ENCODE data around the gene GDPD1. TPM values are rescaled to one million over a fixed set of nuclear protein-coding genes. Genes with fewer than 3 reads are reported as not detected.
A peak's percentile ranks its signal among the peaks of the same experiment; 100 is the strongest.

Gene GDPD1
- polyA plus RNA-seq, 3 donors = 0.50 to 1.6 (median 1.6) TPM

DNA sequence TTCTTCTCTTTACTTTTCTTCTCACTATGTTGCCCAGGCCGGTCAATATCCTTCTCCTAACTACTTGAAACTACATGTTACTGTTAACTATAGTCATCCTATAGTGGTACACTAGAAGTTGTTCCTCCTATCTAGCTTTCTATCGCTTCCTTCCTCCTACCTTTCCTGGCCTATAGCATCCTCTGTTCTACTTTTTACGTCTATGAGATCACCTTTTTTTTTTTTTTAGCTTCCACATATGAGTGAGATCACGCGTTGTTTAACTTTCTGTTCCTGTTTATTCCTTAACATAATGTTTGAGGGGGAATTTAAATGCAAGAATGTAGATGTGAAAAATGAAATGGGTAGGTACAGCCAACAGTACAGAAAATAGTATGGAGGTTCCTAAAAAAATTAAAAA is 80.6 kb downstream of the GDPD1 start:
- H3K27me3 ChIP-seq (ENCODE audit: control insufficient read depth in 2 of 2, insufficient read depth in 2 of 2, low read length in 2 of 2) = no peaks in the 10 kb centered on the region
- TF ChIP-seq, protein P1, sequence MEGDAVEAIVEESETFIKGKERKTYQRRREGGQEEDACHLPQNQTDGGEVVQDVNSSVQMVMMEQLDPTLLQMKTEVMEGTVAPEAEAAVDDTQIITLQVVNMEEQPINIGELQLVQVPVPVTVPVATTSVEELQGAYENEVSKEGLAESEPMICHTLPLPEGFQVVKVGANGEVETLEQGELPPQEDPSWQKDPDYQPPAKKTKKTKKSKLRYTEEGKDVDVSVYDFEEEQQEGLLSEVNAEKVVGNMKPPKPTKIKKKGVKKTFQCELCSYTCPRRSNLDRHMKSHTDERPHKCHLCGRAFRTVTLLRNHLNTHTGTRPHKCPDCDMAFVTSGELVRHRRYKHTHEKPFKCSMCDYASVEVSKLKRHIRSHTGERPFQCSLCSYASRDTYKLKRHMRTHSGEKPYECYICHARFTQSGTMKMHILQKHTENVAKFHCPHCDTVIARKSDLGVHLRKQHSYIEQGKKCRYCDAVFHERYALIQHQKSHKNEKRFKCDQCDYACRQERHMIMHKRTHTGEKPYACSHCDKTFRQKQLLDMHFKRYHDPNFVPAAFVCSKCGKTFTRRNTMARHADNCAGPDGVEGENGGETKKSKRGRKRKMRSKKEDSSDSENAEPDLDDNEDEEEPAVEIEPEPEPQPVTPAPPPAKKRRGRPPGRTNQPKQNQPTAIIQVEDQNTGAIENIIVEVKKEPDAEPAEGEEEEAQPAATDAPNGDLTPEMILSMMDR (IDR thresholded peaks at IDR 0.05) = no peak
- H2AFZ ChIP-seq (ENCODE audit: insufficient read depth, low read depth, low read length, poor library complexity, severe bottlenecking) = no peak overlapping the region
- peaks cover 6 to 10% of the 10 kb centered on the region in 2 donors for H3K4me1 ChIP-seq (ENCODE audit: control insufficient read depth in 1 of 2, insufficient read depth in 2 of 2, low read length in 2 of 2)
- Mint-ChIP-seq H3K4me3 (no peak overlapping the region), H3K27ac (peak overlapping the region in 5 of 7 donors; percentile 4 to 71 (median 24)), H3K9me3 (peaks cover 0 to 4% (median 2%) of the 10 kb centered on the region in 7 donors), H3K4me1 (peaks cover 10% of the 10 kb centered on the region), H3K36me3 (no peaks in the 10 kb centered on the region), H3K27me3 (ENCODE audit: low read depth in 3 of 3) (peaks cover 0 to 2% (median 0%) of the 10 kb centered on the region in 3 donors)
- no peaks in the 10 kb centered on the region for H4K20me1 ChIP-seq (ENCODE audit: insufficient read depth, low read length)
- peak; percentile 35 to 69 (median 43) for DNase-seq
- H3K36me3 ChIP-seq (replicated peaks in 1 of 2; ENCODE audit: control insufficient read depth in 1 of 2, insufficient read depth in 2 of 2, low read length in 2 of 2) = no peaks in the 10 kb centered on the region
- no peak overlapping the region for H3K4me2 ChIP-seq (replicated peaks; ENCODE audit: extremely low read depth, low read length, poor library complexity, severe bottlenecking)
- no peak overlapping the region for H3K4me3 ChIP-seq (replicated peaks in 1 of 3; ENCODE audit: low read depth in 2 of 3, low read length in 3 of 3)
- H3K79me2 ChIP-seq (ENCODE audit: insufficient read depth, low read length) = no peaks in the 10 kb centered on the region
- H3K9ac ChIP-seq (ENCODE audit: insufficient read depth, low read length, poor library complexity, severe bottlenecking) = no peak overlapping the region
- no peaks in the 10 kb centered on the region for H3K9me3 ChIP-seq (replicated peaks in 1 of 2; ENCODE audit: control insufficient read depth in 1 of 2, insufficient read depth in 1 of 2, low read length in 2 of 2)
- 0% methylated on average over 1 of the region's 5 CpGs for WGBS (ENCODE audit: insufficient coverage)
- intact Hi-C loops (cut with micrococcal nuclease) = no loop called here
- no peak overlapping the region for H3K27ac ChIP-seq (ENCODE audit: low read depth in 1 of 2, low read length in 2 of 2)

DNA sequence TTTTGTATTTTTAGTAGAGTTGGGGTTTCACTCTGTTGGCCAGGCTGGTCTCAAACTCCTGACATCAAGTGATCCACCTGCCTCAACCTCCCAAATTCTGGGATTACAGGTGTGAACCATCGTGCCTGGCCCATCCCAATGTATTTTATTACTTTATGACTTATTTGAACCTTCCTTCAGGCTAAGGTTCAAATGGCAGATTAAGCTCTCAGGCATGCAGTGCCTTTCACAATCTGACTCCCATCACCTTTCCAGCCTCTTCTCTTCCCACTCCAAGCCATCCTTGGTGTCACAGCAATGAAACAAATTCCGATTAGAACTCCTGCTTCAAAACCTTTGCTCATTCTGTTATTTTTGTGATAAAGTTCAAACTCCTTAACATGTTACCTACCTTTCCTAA is 84.5 kb downstream of the GDPD1 start:
- Histone ChIP-seq H3K27ac (ENCODE audit: low read depth in 1 of 2, low read length in 2 of 2) (no peak overlapping the region), H3K4me1 (ENCODE audit: control insufficient read depth in 1 of 2, insufficient read depth in 2 of 2, low read length in 2 of 2) (peaks cover 6 to 10% of the 10 kb centered on the region in 2 donors), H3K4me2 (replicated peaks; ENCODE audit: extremely low read depth, low read length, poor library complexity, severe bottlenecking) (no peak overlapping the region), H3K9me3 (replicated peaks in 1 of 2; ENCODE audit: control insufficient read depth in 1 of 2, insufficient read depth in 1 of 2, low read length in 2 of 2) (no peaks in the 10 kb centered on the region), H3K4me3 (replicated peaks in 1 of 3; ENCODE audit: low read depth in 2 of 3, low read length in 3 of 3) (no peak overlapping the region), H4K20me1 (ENCODE audit: insufficient read depth, low read length) (no peaks in the 10 kb centered on the region), H3K9ac (ENCODE audit: insufficient read depth, low read length, poor library complexity, severe bottlenecking) (no peak overlapping the region), H3K27me3 (ENCODE audit: control insufficient read depth in 2 of 2, insufficient read depth in 2 of 2, low read length in 2 of 2) (no peaks in the 10 kb centered on the region), H3K79me2 (ENCODE audit: insufficient read depth, low read length) (no peaks in the 10 kb centered on the region), H3K36me3 (replicated peaks in 1 of 2; ENCODE audit: control insufficient read depth in 1 of 2, insufficient read depth in 2 of 2, low read length in 2 of 2) (no peaks in the 10 kb centered on the region), H2AFZ (ENCODE audit: insufficient read depth, low read depth, low read length, poor library complexity, severe bottlenecking) (no peak overlapping the region)
- peaks cover 10% of the 10 kb centered on the region for H3K4me1 Mint-ChIP-seq
- H3K27ac Mint-ChIP-seq = peak overlapping the region in 2 of 7 donors; percentile 0 to 32
- H3K27me3 Mint-ChIP-seq (ENCODE audit: low read depth in 3 of 3) = peaks cover 0 to 3% (median 0%) of the 10 kb centered on the region in 3 donors
- TF ChIP-seq, protein P1 (IDR thresholded peaks at IDR 0.05) = no peak
- 100% methylated on average over 1 of the region's 2 CpGs for WGBS (ENCODE audit: insufficient coverage)
- intact Hi-C loops (cut with micrococcal nuclease) = no loop called here
- H3K36me3 Mint-ChIP-seq = no peaks in the 10 kb centered on the region
- DNase-seq = no peak
- peaks cover 0 to 4% (median 2%) of the 10 kb centered on the region in 7 donors for H3K9me3 Mint-ChIP-seq
- no peak overlapping the region for H3K4me3 Mint-ChIP-seq

Data from CD14-positive monocyte (primary cell).